Lung (tissue), 12 donors: ENCODE data around the gene STIM2. TPM values are rescaled to one million over a fixed set of nuclear protein-coding genes. Genes with fewer than 3 reads are reported as not detected.
A peak's percentile ranks its signal among the peaks of the same experiment; 100 is the strongest.

ENCODE experiments used
- ATAC-seq: fragments of 200-7000 bp; cut with Tn5 transposase; one replicate; pipeline ENCODE4 v1.9.1; 2020; ENCODE audit warnings: moderate number of reproducible peaks; ENCODE audit not compliant: insufficient read depth, low FRiP score
- DNase-seq, 3 donors: peaks; one replicate each; pipeline ENCODE4 v3.0.0-alpha.2; 2013 to 2017
- H3K27ac ChIP-seq, 2 donors: one replicate each; pipeline ENCODE4 v1.5.1; 2013; ENCODE audit warnings: mild to moderate bottlenecking in 2 of 2, moderate library complexity in 2 of 2, control low read depth in 1 of 2, inconsistent platforms in 1 of 2, low read depth in 1 of 2, low read length in 1 of 2
- H3K27me3 ChIP-seq, 3 donors: one replicate each; pipeline ENCODE4 v1.5.1; 2013; ENCODE audit warnings: low read length in 2 of 3; ENCODE audit not compliant: control insufficient read depth in 3 of 3, insufficient read depth in 3 of 3
- H3K36me3 ChIP-seq, 4 donors: one replicate each; pipeline ENCODE4 v1.5.1; 2013; ENCODE audit warnings: low read length in 4 of 4, mild to moderate bottlenecking in 1 of 4, moderate library complexity in 1 of 4; ENCODE audit not compliant: control insufficient read depth in 4 of 4, insufficient read depth in 4 of 4
- H3K4me1 ChIP-seq, 5 donors: one replicate each; pipeline ENCODE4 v1.5.1; 2013; ENCODE audit warnings: low read length in 5 of 5, mild to moderate bottlenecking in 2 of 5, moderate library complexity in 1 of 5; ENCODE audit not compliant: control insufficient read depth in 5 of 5, insufficient read depth in 5 of 5
- H3K4me3 ChIP-seq: one replicate; pipeline ENCODE4 v1.5.1; 2013; ENCODE audit warnings: mild to moderate bottlenecking, control low read depth, moderate library complexity
- H3K9ac ChIP-seq, 2 donors: one replicate each; pipeline ENCODE4 v1.5.1; 2013; ENCODE audit warnings: low read length in 2 of 2, control low read depth in 1 of 2; ENCODE audit not compliant: insufficient read depth in 1 of 2
- H3K9me3 ChIP-seq, 4 donors: one replicate each; pipeline ENCODE4 v1.5.1; 2013; ENCODE audit warnings: low read length in 3 of 4, mild to moderate bottlenecking in 1 of 4, moderate library complexity in 1 of 4; ENCODE audit not compliant: control insufficient read depth in 4 of 4, insufficient read depth in 3 of 4
- WGBS, 2 donors: extraction: QIAGEN DNeasy Blood & Tissue Kit; methylation state at CpG; one replicate each; pipeline ENCODE4 v1.1.7; 2013; 5-methylcytosine and 5-hydroxymethylcytosine counted together
- polyA plus RNA-seq, 2 donors: library from polyadenylated mRNA; stranded (reverse); fragments of 200-250 nt; gene quantifications; one replicate each; pipeline ENCODE4 v1.2.1, GENCODE V29; 2013
- total RNA-seq, 2 donors: library from RNA; depleted of rRNA in 1 of 2; stranded (reverse); fragments of >200 nt in 1 of 2; gene quantifications; one replicate each; pipeline ENCODE4 v1.2.1, GENCODE V29; 2014 to 2021
- TF ChIP-seq, protein P1 (sequence below): IDR thresholded peaks from 2 replicates; pipeline ENCODE4 v1.5.1; 2012; ENCODE audit warnings: mild to moderate bottlenecking; ENCODE audit errors: control extremely low read depth, extremely low read depth
- donor health status: control.
- donor health status: control.
- donor health status: Bipolar disorder and iron deficiency.
- donor health status: healthy.
- donor health status: DM: yes; HTN: yes; CAD: no.

STIM2 gene
- total and polyA plus RNA-seq, 4 donors: 12.7 to 35.5 (median 25.9) TPM

DNA sequence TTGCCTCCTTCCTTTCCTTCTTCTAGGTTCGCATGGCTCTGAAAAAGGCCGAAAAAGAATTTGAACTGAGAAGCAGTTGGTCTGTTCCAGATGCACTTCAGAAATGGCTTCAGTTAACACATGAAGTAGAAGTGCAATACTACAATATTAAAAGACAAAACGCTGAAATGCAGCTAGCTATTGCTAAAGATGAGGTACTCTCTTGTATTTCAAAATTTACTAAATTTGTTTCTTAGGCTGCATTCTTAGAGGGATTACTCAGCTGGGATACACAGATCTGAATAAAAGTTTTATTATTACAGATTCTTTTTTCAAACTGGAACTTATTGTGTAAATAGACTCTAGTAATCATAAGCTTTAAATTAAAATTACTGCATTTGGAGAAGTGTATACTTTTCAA is 146.9 kb downstream of the STIM2 start:
- H3K9me3 ChIP-seq: no peaks in the 10 kb centered on the region
- H3K4me1 ChIP-seq: peaks cover 0 to 50% (median 8%) of the 10 kb centered on the region in 5 donors
- H3K27me3 ChIP-seq: no peaks in the 10 kb centered on the region
- TF ChIP-seq, protein P1, sequence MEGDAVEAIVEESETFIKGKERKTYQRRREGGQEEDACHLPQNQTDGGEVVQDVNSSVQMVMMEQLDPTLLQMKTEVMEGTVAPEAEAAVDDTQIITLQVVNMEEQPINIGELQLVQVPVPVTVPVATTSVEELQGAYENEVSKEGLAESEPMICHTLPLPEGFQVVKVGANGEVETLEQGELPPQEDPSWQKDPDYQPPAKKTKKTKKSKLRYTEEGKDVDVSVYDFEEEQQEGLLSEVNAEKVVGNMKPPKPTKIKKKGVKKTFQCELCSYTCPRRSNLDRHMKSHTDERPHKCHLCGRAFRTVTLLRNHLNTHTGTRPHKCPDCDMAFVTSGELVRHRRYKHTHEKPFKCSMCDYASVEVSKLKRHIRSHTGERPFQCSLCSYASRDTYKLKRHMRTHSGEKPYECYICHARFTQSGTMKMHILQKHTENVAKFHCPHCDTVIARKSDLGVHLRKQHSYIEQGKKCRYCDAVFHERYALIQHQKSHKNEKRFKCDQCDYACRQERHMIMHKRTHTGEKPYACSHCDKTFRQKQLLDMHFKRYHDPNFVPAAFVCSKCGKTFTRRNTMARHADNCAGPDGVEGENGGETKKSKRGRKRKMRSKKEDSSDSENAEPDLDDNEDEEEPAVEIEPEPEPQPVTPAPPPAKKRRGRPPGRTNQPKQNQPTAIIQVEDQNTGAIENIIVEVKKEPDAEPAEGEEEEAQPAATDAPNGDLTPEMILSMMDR: no peak
- peaks cover 0 to 4% (median 3%) of the 10 kb centered on the region in 4 donors for H3K36me3 ChIP-seq
- DNase-seq: no peak
- H3K27ac ChIP-seq: no peak overlapping the region
- H3K4me3 ChIP-seq: no peak overlapping the region
- WGBS, 2 donors: 64 to 94% methylated on average over 3 of the region's 3 CpGs
- H3K9ac ChIP-seq: no peak overlapping the region
- ATAC-seq: no peak

DNA sequence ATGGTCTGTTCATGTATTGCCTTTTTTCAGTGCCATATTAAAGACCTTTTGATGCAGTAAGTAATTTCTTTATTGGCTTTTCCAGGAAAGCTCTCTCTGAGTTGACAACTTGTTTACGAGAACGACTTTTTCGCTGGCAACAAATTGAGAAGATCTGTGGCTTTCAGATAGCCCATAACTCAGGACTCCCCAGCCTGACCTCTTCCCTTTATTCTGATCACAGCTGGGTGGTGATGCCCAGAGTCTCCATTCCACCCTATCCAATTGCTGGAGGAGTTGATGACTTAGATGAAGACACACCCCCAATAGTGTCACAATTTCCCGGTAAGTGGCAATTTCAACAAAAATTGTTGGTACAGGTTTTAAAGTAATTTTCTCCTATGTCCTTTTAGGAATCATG is 148.0 kb downstream of the STIM2 start:
- TF ChIP-seq, protein P1: no peak
- peaks cover 0 to 44% (median 4%) of the 10 kb centered on the region in 5 donors for H3K4me1 ChIP-seq
- no peaks in the 10 kb centered on the region for H3K9me3 ChIP-seq
- DNase-seq: peak in 2 of 3 donors; percentile 40 to 50
- H3K36me3 ChIP-seq: peaks cover 0 to 4% (median 3%) of the 10 kb centered on the region in 4 donors
- no peak overlapping the region for H3K27ac ChIP-seq
- H3K4me3 ChIP-seq: no peak overlapping the region
- no peak overlapping the region for H3K9ac ChIP-seq
- no peaks in the 10 kb centered on the region for H3K27me3 ChIP-seq
- WGBS, 2 donors: 71 to 76% methylated on average over 4 of the region's 4 CpGs
- no peak for ATAC-seq

DNA sequence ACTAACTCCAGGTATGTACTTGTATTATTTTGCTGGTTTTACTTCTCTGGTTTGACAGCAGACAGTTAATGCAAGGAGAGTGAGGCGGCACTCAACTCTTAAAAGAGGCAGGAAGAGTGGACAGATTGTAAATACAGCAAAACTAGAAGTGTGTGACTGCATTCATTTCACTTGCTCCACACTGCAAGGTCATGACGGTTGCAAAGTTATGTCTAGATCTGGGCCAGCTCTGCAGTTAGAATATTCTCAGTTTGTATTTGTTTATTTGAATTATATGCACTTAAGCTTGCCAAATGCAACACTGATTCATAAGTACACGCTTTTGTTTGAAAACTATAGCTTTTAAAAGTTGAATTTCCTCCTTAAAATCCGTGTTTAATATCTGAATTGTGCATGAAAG is 148.9 kb downstream of the STIM2 start:
- peak; percentile 23 to 79 (median 73) for DNase-seq
- TF ChIP-seq, protein P1: no peak
- ATAC-seq: no peak
- H3K9me3 ChIP-seq: no peaks in the 10 kb centered on the region
- H3K36me3 ChIP-seq: peaks cover 0 to 4% (median 3%) of the 10 kb centered on the region in 4 donors
- H3K9ac ChIP-seq: no peak overlapping the region
- H3K27ac ChIP-seq: no peak overlapping the region
- H3K4me1 ChIP-seq: peaks cover 0 to 35% (median 3%) of the 10 kb centered on the region in 5 donors
- H3K27me3 ChIP-seq: no peaks in the 10 kb centered on the region
- H3K4me3 ChIP-seq: no peak overlapping the region
- WGBS, 2 donors: 46 to 62% methylated on average over 4 of the region's 4 CpGs
